ENCODE measurements around the gene C2CD2. TPM values are rescaled to one million over a fixed set of nuclear protein-coding genes. Genes with fewer than 3 reads are reported as not detected.

The C2CD2 gene
- total and polyA plus RNA-seq, 10 of the 15 experiments (the other 5 are each of a cell fraction or from before 2014, with no cell fraction given): 2.2 to 30.9 (median 9.9) TPM

- TF ChIP-seq ZNF384 (IDR thresholded peaks at IDR 0.05; ENCODE audit: borderline replicate concordance, low read depth, low read length): no peak
Observed at GRCh38 chr21:41888749-41889376, 65.0 kb downstream of the C2CD2 start (continued).

GRCh38 chr21:41887667-41888066, 66.2 kb downstream of the C2CD2 start:
- Histone ChIP-seq H3K9me3 (replicated peaks; ENCODE audit: control insufficient read depth, insufficient read depth, low read length) (no peaks in the 10 kb centered on the region), H3K36me3 (ENCODE audit: control insufficient read depth in 2 of 2, insufficient read depth in 2 of 2, low read length in 1 of 2) (peaks cover 1 to 8% of the 10 kb centered on the region in 2 experiments; a peak in 2 of 4 replicates), H3K27me3 (replicated peaks in 1 of 2; ENCODE audit: control insufficient read depth in 2 of 2, insufficient read depth in 2 of 2, low read length in 1 of 2) (no peaks in the 10 kb centered on the region), H3K27ac (ENCODE audit: control insufficient read depth, insufficient read depth) (no peak overlapping the region), H3K4me2 (ENCODE audit: control insufficient read depth, insufficient read depth) (no peak overlapping the region), H4K20me1 (ENCODE audit: control insufficient read depth, insufficient read depth) (no peaks in the 10 kb centered on the region), H3K79me2 (ENCODE audit: control insufficient read depth, insufficient read depth, low read length) (no peaks in the 10 kb centered on the region), H3K4me1 (ENCODE audit: control insufficient read depth, insufficient read depth, low read length) (peaks cover 7% of the 10 kb centered on the region; the same call in 1 of the 2 replicates), H3K4me3 (no peak overlapping the region), H2AFZ (ENCODE audit: control insufficient read depth, low read depth, low read length) (no peak overlapping the region), H3K9ac (ENCODE audit: control insufficient read depth, insufficient read depth, low read length) (no peak overlapping the region)
- SMC1A ChIA-PET (ENCODE audit: uncharacterized antibody, unreplicated experiment): interaction anchor here (0.9 kb wide), 1 partner anchor 10 kb away, joined by 3 read pairs; no protein-coding TSS in a partner anchor
- CTCF ChIA-PET: no interaction called here
- no peak for DNase-seq (ENCODE audit: low read depth, low spot score)
- in situ Hi-C loops (cut with MboI) (no loop called here), intact Hi-C loops (cut with micrococcal nuclease; ENCODE audit: unreplicated experiment) (loop anchor here (5.0 kb wide), 1 partner anchor 35 kb away; no protein-coding TSS in a partner anchor)
- no peak for ATAC-seq
- POLR2A ChIA-PET: no interaction called here
- WGBS (ENCODE audit: insufficient coverage, insufficient replicate concordance, low lambda C conversion rate, missing lambda C conversion rate): 80% methylated on average over 5 of the region's 5 CpGs
- no peak for FAIRE-seq
- RAD21 ChIA-PET (ENCODE audit: unreplicated experiment): no interaction called here
- BruUV-seq (replicated peaks): no TSS peak
- TF ChIP-seq, protein P1, sequence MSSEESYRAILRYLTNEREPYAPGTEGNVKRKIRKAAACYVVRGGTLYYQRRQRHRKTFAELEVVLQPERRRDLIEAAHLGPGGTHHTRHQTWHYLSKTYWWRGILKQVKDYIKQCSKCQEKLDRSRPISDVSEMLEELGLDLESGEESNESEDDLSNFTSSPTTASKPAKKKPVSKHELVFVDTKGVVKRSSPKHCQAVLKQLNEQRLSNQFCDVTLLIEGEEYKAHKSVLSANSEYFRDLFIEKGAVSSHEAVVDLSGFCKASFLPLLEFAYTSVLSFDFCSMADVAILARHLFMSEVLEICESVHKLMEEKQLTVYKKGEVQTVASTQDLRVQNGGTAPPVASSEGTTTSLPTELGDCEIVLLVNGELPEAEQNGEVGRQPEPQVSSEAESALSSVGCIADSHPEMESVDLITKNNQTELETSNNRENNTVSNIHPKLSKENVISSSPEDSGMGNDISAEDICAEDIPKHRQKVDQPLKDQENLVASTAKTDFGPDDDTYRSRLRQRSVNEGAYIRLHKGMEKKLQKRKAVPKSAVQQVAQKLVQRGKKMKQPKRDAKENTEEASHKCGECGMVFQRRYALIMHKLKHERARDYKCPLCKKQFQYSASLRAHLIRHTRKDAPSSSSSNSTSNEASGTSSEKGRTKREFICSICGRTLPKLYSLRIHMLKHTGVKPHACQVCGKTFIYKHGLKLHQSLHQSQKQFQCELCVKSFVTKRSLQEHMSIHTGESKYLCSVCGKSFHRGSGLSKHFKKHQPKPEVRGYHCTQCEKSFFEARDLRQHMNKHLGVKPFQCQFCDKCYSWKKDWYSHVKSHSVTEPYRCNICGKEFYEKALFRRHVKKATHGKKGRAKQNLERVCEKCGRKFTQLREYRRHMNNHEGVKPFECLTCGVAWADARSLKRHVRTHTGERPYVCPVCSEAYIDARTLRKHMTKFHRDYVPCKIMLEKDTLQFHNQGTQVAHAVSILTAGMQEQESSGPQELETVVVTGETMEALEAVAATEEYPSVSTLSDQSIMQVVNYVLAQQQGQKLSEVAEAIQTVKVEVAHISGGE (CRISPR knock-in tag; IDR thresholded peaks at IDR 0.05): no peak
- no peak for TF ChIP-seq CEBPZ (IDR thresholded peaks at IDR 0.05; ENCODE audit: low read depth, low read length)
- TF ChIP-seq ZNF622 (IDR thresholded peaks at IDR 0.05): no peak
- no peak for TF ChIP-seq USF1 (IDR thresholded peaks at IDR 0.05; ENCODE audit: borderline replicate concordance, extremely low read length, insufficient read depth, low read depth, low read length)
- TF ChIP-seq ZBED1 (IDR thresholded peaks at IDR 0.05; ENCODE audit: borderline replicate concordance): no peak
- TF ChIP-seq GABPA (IDR thresholded peaks at IDR 0.05; ENCODE audit: low read depth): no peak
- TF ChIP-seq HDAC6 (IDR thresholded peaks at IDR 0.05; ENCODE audit: unreplicated experiment): no peak
- no peak for TF ChIP-seq EGR1 (IDR thresholded peaks at IDR 0.05; ENCODE audit: borderline replicate concordance in 1 of 2, low read depth in 2 of 2, low read length in 2 of 2)
- no peak for TF ChIP-seq FOS (IDR thresholded peaks at IDR 0.05; ENCODE audit: borderline replicate concordance, extremely low read depth, insufficient read length)
- TF ChIP-seq POU2F2 (IDR thresholded peaks at IDR 0.05; ENCODE audit: borderline replicate concordance, low read depth, low read length): no peak
- no peak for TF ChIP-seq HDGF (IDR thresholded peaks at IDR 0.05)
- TF ChIP-seq KAT2A (conservative IDR thresholded peaks at IDR 0.05; ENCODE audit: control insufficient read depth, low read depth, low read length): no peak
- TF ChIP-seq IKZF1 (conservative IDR thresholded peaks at IDR 0.05): no peak
- no peak for TF ChIP-seq EZH2 (IDR thresholded peaks at IDR 0.05; ENCODE audit: borderline replicate concordance, control insufficient read depth, low read depth, low read length)

Data from GM12878 (cell line).